AG04450 (cell line): ENCODE data around the gene CREB3L4. TPM values are rescaled to one million over a fixed set of nuclear protein-coding genes. Genes with fewer than 3 reads are reported as not detected.
A peak's percentile ranks its signal among the peaks of the same experiment; 100 is the strongest.

Experiments
- CTCF ChIA-PET: fragments of 300-600, 350-600 bp; formaldehyde crosslinking; extraction: SDS; loops from one replicate; lab custom pipeline; 2022; ENCODE audit warnings: antibody characterized with exemption, inconsistent platforms; lab: Charles Lee
- POLR2A ChIA-PET: fragments of 350-600 bp; formaldehyde crosslinking; extraction: SDS; loops from one replicate; lab custom pipeline; 2021; ENCODE audit warnings: antibody characterized with exemption, inconsistent platforms; lab: Yijun Ruan, JAX
- DNase-seq: peaks from one replicate; pipeline ENCODE4 v3.0.0-alpha.2; 2011; ENCODE audit warnings: low read depth, low spot score
- H3K27ac ChIP-seq: one replicate; pipeline ENCODE4 v1.5.1; 2012; ENCODE audit warnings: low read depth, low read length, control low read depth
- H3K27me3 ChIP-seq: one replicate; pipeline ENCODE4 v1.6.0; 2012; ENCODE audit warnings: low read length; ENCODE audit not compliant: control insufficient read depth, insufficient read depth
- H3K4me3 ChIP-seq: 2 replicates; pipeline ENCODE4 v1.5.1; 2011; ENCODE audit warnings: mild to moderate bottlenecking, low read depth, low read length, control low read depth
- H3K9me3 ChIP-seq: 2 replicates; pipeline ENCODE4 v1.5.1; 2012; ENCODE audit warnings: low read length; ENCODE audit not compliant: control insufficient read depth, insufficient read depth
- polyA minus RNA-seq: library from RNA; depleted of rRNA, polyadenylated mRNA; stranded (reverse); fragments of >200 nt; gene quantifications from 2 replicates; pipeline ENCODE4 v1.2.3, GENCODE V29; 2011; rRNA and poly(A)+ RNA removed
- polyA plus RNA-seq: library from polyadenylated mRNA; depleted of rRNA; stranded (reverse); fragments of >200 nt; gene quantifications from 2 replicates; pipeline ENCODE4 v1.2.3, GENCODE V29; 2011; rRNA removed
- TF ChIP-seq, protein P1 (sequence below): IDR thresholded peaks from 2 replicates; pipeline ENCODE4 v1.5.1; 2011; ENCODE audit warnings: low read depth, low read length, control low read depth, inconsistent platforms

The CREB3L4 gene, protein sequence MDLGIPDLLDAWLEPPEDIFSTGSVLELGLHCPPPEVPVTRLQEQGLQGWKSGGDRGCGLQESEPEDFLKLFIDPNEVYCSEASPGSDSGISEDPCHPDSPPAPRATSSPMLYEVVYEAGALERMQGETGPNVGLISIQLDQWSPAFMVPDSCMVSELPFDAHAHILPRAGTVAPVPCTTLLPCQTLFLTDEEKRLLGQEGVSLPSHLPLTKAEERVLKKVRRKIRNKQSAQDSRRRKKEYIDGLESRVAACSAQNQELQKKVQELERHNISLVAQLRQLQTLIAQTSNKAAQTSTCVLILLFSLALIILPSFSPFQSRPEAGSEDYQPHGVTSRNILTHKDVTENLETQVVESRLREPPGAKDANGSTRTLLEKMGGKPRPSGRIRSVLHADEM
- polyA plus RNA-seq (7.7 and 10.0 TPM in 2 replicates), polyA minus RNA-seq (5.3 and 6.6 TPM in 2 replicates)

DNA sequence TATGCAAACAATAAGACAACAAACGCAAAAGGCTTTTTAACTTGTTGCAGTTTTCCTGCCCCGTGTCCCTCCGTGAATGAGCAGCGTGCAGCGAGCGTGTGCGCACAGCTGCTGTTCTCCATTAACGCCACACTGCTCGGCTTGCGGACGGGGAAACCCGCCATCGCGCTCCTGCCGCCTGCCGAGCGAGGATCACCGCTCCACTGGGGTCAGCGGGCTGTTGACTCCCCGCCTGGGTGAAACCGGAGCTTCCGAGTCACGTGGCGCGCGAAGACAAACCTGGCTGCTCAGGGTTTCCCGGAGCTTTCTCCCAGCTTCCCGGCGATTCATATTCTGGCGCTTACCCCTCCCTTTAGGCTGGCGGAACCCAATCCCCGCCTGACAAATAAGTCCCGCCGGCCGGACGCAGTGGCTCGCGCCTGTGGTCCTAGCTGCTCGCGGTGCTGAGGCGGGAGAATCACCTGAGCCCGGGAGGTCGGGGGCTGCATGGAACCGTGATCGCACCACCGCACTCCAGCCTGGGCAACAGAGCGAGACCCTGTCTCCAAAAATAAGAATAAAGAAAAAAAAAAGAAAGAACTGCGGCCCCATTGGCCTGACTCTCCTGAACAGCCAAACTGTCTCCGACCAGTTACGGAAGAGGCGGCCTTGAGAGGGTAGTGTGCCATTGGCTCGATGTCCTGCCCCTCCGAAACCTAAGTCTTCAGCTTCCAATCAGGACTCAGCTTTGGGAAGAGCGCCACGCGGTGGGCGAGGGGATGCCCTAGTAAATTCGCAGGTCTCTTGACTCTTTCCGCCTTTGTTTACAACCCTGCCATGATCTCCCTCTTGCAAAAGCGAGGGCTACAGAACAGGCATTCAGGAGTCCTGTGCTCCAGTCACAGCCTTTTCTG, at the start of gene CREB3L4:
Gene CREB3L4 (plus strand): TSS at position 796 of the 893 bp plus-strand sequence. CDS start 624 bp downstream, outside the sequence.
- POLR2A ChIA-PET, result interaction anchor here (0.5 to 3.9 kb wide), 10 partner anchors 9 to 1217 kb away, joined by 3 to 39 read pairs (median 6); partner anchors contain the start of genes CHTOP, CRTC2, DENND4B and JTB
- CTCF ChIA-PET, result interaction anchor here (0.5 to 4.8 kb wide), 6 partner anchors 10 to 258 kb away, joined by 3 to 31 read pairs (median 9); partner anchors contain the start of genes JTB, RAB13 and RPS27
- DNase-seq, result peak; percentile 93
- no peaks in the 10 kb centered on the region; the same call in 1 of the 2 replicates for H3K9me3 ChIP-seq
- H3K27me3 ChIP-seq, result no peaks in the 10 kb centered on the region
- peak within 1 kb of the TSS; percentile 75 for H3K4me3 ChIP-seq
- peak within 1 kb of the TSS; percentile 86 for H3K27ac ChIP-seq
- TF ChIP-seq, protein P1, sequence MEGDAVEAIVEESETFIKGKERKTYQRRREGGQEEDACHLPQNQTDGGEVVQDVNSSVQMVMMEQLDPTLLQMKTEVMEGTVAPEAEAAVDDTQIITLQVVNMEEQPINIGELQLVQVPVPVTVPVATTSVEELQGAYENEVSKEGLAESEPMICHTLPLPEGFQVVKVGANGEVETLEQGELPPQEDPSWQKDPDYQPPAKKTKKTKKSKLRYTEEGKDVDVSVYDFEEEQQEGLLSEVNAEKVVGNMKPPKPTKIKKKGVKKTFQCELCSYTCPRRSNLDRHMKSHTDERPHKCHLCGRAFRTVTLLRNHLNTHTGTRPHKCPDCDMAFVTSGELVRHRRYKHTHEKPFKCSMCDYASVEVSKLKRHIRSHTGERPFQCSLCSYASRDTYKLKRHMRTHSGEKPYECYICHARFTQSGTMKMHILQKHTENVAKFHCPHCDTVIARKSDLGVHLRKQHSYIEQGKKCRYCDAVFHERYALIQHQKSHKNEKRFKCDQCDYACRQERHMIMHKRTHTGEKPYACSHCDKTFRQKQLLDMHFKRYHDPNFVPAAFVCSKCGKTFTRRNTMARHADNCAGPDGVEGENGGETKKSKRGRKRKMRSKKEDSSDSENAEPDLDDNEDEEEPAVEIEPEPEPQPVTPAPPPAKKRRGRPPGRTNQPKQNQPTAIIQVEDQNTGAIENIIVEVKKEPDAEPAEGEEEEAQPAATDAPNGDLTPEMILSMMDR, result peak; percentile 49

DNA sequence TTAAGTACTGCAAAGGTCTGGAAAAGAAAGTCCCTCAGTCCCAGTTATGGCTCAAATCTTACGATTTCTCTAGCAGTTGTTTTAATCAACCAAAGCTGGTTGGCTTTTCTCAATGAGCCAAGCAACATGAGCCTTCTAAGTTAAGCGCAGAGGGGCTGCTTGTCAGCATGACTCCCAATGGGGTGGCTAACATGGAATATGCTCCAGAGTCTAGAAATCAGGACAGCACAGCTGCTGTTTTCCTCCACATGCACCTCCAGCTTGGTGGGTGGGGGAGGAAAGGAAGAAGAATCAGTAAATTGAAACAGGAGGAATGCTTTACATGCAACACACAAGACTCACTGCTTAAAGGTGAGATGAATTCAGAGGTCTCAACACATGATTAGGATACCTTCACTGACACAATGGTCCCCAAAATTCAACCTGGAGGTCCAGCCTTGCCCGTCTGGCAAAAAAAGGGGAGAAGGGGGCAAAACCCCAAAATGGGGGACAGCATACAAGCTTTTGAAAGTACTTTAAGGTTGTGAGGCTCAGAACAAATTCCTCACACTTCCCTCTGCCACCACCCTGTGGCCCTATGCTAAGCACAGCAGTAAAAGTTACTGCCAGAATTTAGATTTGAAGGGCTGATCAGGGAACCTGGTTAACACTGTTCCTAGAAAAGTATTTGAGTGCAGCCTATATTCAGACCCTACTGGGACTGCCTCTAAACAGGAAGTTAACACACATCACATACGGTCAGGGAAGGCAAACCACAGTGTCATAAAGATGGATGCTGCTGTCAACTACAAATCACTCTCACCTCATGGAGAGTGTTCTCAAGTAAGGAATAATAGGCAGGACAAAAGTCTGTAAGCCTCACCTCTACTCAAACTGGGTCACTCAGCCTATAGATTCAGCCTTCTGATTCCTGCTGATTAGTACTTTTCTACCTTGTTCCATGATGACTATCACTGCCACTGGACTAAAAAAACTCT, 47.5 kb upstream of the CREB3L4 start:
- H3K4me3 ChIP-seq, result peak overlapping the region; percentile 91
- no peaks in the 10 kb centered on the region for H3K9me3 ChIP-seq
- CTCF ChIA-PET, result interaction anchor here (0.7 to 2.9 kb wide), 2 partner anchors 123 to 415 kb away, joined by 3 to 7 read pairs; no protein-coding TSS in a partner anchor
- TF ChIP-seq, protein P1, result peak; percentile 39
- no peak overlapping the region for H3K27ac ChIP-seq
- H3K27me3 ChIP-seq, result no peaks in the 10 kb centered on the region
- POLR2A ChIA-PET, result interaction anchor here (0.5 kb wide), 1 partner anchor 114 kb away, joined by 3 read pairs; no protein-coding TSS in a partner anchor
- no peak for DNase-seq

DNA sequence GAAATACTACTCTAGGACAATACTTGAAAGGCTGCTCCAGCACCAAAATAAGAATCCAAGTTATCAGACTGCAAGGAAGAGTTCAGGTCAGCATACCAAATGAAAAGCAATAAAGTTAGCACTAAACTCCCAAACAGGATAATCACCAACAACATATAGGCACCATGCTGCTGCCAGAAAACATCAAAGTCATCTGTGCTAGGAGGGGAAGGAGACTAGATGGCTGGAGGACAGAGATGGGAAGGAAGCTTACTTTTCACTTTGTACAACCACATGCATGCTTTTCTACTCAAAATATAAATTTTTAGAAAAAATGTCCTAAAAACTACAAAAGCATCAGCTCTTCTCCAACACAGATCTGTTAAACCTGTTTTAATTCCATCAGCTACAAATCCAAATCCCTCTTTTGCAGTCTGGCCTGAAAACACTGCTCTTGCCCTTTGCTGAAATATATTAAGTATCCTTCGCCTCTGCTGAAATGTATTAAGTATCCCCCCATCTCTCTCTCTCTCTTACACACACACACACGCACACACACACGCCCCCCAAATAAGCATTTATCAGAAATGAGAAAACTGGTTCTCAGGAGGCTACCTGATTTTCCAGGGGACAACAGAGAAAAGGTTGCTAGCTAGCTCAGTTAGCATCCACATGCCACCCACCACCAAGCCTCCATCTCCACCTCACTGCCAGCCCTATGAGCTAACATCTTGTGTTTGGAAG, 46.5 kb upstream of the CREB3L4 start:
- ChIA-PET POLR2A (interaction anchor here (0.7 to 1.4 kb wide), 3 partner anchors 23 to 69 kb away, joined by 4 to 5 read pairs (median 4); partner anchors contain the start of genes DENND4B and RPS27), CTCF (interaction anchor here (1.5 to 2.9 kb wide), 3 partner anchors 65 to 124 kb away, joined by 4 to 7 read pairs (median 7); partner anchors contain the start of gene RAB13)
- peak overlapping the region; percentile 91 for H3K4me3 ChIP-seq
- no peaks in the 10 kb centered on the region for H3K9me3 ChIP-seq
- H3K27ac ChIP-seq, result no peak overlapping the region
- no peak for DNase-seq
- no peaks in the 10 kb centered on the region for H3K27me3 ChIP-seq
- TF ChIP-seq, protein P1, result no peak

DNA sequence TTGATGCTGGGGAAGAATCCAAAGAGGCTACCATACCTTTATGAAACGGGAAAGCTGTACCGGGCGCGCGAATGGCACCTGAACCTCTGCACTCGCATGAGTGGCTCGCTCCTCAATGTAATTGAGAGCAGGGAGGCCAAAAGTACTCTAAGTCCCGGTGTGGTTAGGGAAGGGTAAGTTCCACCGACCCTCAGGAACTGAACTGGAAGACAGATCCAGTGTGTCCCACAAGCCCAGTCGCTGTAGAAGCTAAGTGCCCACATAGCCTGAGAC, 46.0 kb upstream of the CREB3L4 start:
- no peak for DNase-seq
- TF ChIP-seq, protein P1, result no peak
- peak overlapping the region; percentile 91 for H3K4me3 ChIP-seq
- H3K27ac ChIP-seq, result no peak overlapping the region
- ChIA-PET POLR2A (interaction anchor here (0.7 to 1.4 kb wide), 3 partner anchors 23 to 69 kb away, joined by 4 to 5 read pairs (median 4); partner anchors contain the start of genes DENND4B and RPS27), CTCF (interaction anchor here (1.0 to 1.6 kb wide), 3 partner anchors 10 to 100 kb away, joined by 3 to 7 read pairs (median 4); partner anchors contain the start of gene RAB13)
- H3K27me3 ChIP-seq, result no peaks in the 10 kb centered on the region
- H3K9me3 ChIP-seq, result no peaks in the 10 kb centered on the region
